ENCODE results near the gene ADPRS. TPM values are rescaled to one million over a fixed set of nuclear protein-coding genes. Genes with fewer than 3 reads are reported as not detected.

ADPRS gene
- total RNA-seq, 2 donors from 2014 or later: 50.0 to 50.8 TPM

GRCh38 chr1:36142121-36142520 lies 53.4 kb downstream of the ADPRS start:
- no peaks in the 10 kb centered on the region for H3K27me3 Mint-ChIP-seq

GRCh38 chr1:36143424-36143823 lies 54.7 kb downstream of the ADPRS start:
- peak overlapping the region; percentile 74 for H3K27ac Mint-ChIP-seq
- H3K27me3 Mint-ChIP-seq: no peaks in the 10 kb centered on the region
- H3K4me1 Mint-ChIP-seq: peaks cover 47% of the 10 kb centered on the region
- no peaks in the 10 kb centered on the region for H3K9me3 Mint-ChIP-seq
- H3K36me3 Mint-ChIP-seq (ENCODE audit: low read depth): peaks cover 21% of the 10 kb centered on the region
- H3K4me3 Mint-ChIP-seq: peak overlapping the region; percentile 41
- ATAC-seq (replicated peaks): peak; percentile 64

More at GRCh38 chr1:36142121-36142520, 53.4 kb downstream of the ADPRS start:
- H3K27ac Mint-ChIP-seq: peak overlapping the region; percentile 72
- no peak for ATAC-seq (replicated peaks)
- no peaks in the 10 kb centered on the region for H3K9me3 Mint-ChIP-seq
- H3K36me3 Mint-ChIP-seq (ENCODE audit: low read depth): peaks cover 34% of the 10 kb centered on the region
- peaks cover 39% of the 10 kb centered on the region for H3K4me1 Mint-ChIP-seq
- H3K4me3 Mint-ChIP-seq: peak overlapping the region; percentile 52

Other genes with a start within 250 kb of the ADPRS start
- gene AGO1, start 205.7 kb upstream of the ADPRS start, total RNA-seq: 10 to 100 TPM; 29.5 to 34.9 TPM
- gene AGO3, start 157.8 kb upstream of the ADPRS start, total RNA-seq: 10 to 100 TPM; 32.1 to 36.8 TPM
- under 1 TPM; 0.26 to 0.64 TPM for gene TEKT2, start 4.8 kb upstream of the ADPRS start, total RNA-seq
- under 1 TPM in 1 of 2 donors, not detected in 1; 0.08 TPM for gene COL8A2, start 36.3 kb downstream of the ADPRS start, total RNA-seq
- 10 to 100 TPM; 47.8 to 72.6 TPM for gene TRAPPC3, start 60.6 kb downstream of the ADPRS start, total RNA-seq
- 100 to 1,000 TPM in 1 of 2 donors, 10 to 100 TPM in 1; 97.9 to 164 TPM for gene MAP7D1, start 67.3 kb downstream of the ADPRS start, total RNA-seq
- 100 to 1,000 TPM; 115 to 152 TPM for gene THRAP3, start 135.6 kb downstream of the ADPRS start, total RNA-seq
- gene SH3D21, start 217.5 kb downstream of the ADPRS start, total RNA-seq: 100 to 1,000 TPM in 1 of 2 donors, 10 to 100 TPM in 1; 24.4 to 245 TPM
- gene EVA1B, start 234.8 kb downstream of the ADPRS start, total RNA-seq: 1 to 10 TPM; 2.5 to 5.6 TPM

Measured in activated T-helper 17 cell treated with anti-CD3 and anti-CD28 coated beads, Interleukin-2, amount 50 U/mL, for 72 hours (primary cell).